A673 (cell line): ENCODE data around the gene CNIH2. TPM values are rescaled to one million over a fixed set of nuclear protein-coding genes. Genes with fewer than 3 reads are reported as not detected.

Source experiments
- BruUV-seq: library from RNA; stranded (reverse); fragments of 400-500 nt; replicated peaks from 2 replicates; lab custom pipeline; 2021; lab: Mats Ljungman, UMichigan
- CTCF ChIA-PET: fragments of 300-600 bp; sonication (Branson Sonifier 250); formaldehyde crosslinking; loops from one replicate; lab custom pipeline; 2022; ENCODE audit warnings: antibody characterized with exemption; lab: Charles Lee
- POLR2A ChIA-PET: fragments of 300-600 bp; sonication (Branson Sonifier 250); formaldehyde crosslinking; loops from one replicate; lab custom pipeline; 2022; ENCODE audit warnings: antibody characterized with exemption; ENCODE audit not compliant: low non-redundant PET; lab: Charles Lee
- DNase-seq: peaks from one replicate; pipeline ENCODE4 v3.0.0-alpha.2; 2015; ENCODE audit warnings: low spot score
- H3K27ac ChIP-seq: fragments of 200-600 bp; sonication (generic); 2 replicates; pipeline ENCODE4 v1.5.1; 2016; ENCODE audit warnings: mixed run types, low read depth, mild to moderate bottlenecking, mixed read lengths, antibody characterized with exemption, low read length; ENCODE audit not compliant: poor library complexity, severe bottlenecking
- H3K27me3 ChIP-seq: fragments of 200-600 bp; sonication (generic); replicated peaks from 2 replicates; pipeline ENCODE4 v1.6.1; 2017; ENCODE audit warnings: mixed run types, low read depth, mild to moderate bottlenecking, mixed read lengths, antibody characterized with exemption, low read length; ENCODE audit not compliant: insufficient read depth, poor library complexity
- H3K36me3 ChIP-seq: fragments of 200-600 bp; sonication (generic); 2 replicates; pipeline ENCODE4 v1.6.1; 2016; ENCODE audit warnings: mixed run types, mild to moderate bottlenecking, mixed read lengths, antibody characterized with exemption, low read length; ENCODE audit not compliant: insufficient read depth, poor library complexity, severe bottlenecking
- H3K4me1 ChIP-seq: fragments of 200-600 bp; sonication (generic); 2 replicates; pipeline ENCODE4 v1.6.1; 2017; ENCODE audit warnings: mixed run types, mild to moderate bottlenecking, mixed read lengths, antibody characterized with exemption, low read length; ENCODE audit not compliant: insufficient read depth, poor library complexity, severe bottlenecking
- H3K4me3 ChIP-seq: fragments of 200-600 bp; sonication (generic); 2 replicates; pipeline ENCODE4 v1.5.1; 2016; ENCODE audit warnings: low read depth, mixed run types, mild to moderate bottlenecking, mixed read lengths, low read length; ENCODE audit not compliant: poor library complexity, severe bottlenecking
- H3K9me3 ChIP-seq: fragments of 200-600 bp; sonication (generic); 2 replicates; pipeline ENCODE4 v1.6.1; 2016; ENCODE audit warnings: mixed run types, low read depth, mild to moderate bottlenecking, mixed read lengths, antibody characterized with exemption, low read length; ENCODE audit not compliant: poor library complexity, severe bottlenecking
- EZH2 ChIP-seq: fragments of 200-600 bp; sonication (generic); IDR thresholded peaks from 2 replicates; pipeline ENCODE4 v1.6.1; 2017; ENCODE audit warnings: borderline replicate concordance, low read depth, mild to moderate bottlenecking, mixed read lengths, antibody characterized with exemption, low read length; ENCODE audit not compliant: poor library complexity, severe bottlenecking
- intact Hi-C: fragments of 100-400 bp; cut with micrococcal nuclease; formaldehyde crosslinking; loops from one replicate; pipeline ENCODE4 v1.10.0; 2022; ENCODE audit not compliant: unreplicated experiment
- total RNA-seq: library from RNA; stranded (reverse); gene quantifications from 2 replicates; pipeline ENCODE4 v1.2.3, GENCODE V29; 2021
- TF ChIP-seq, protein P1 (sequence below): fragments of 300-800, 200-600 bp; sonication (generic); conservative IDR thresholded peaks from 2 replicates; pipeline ENCODE4 v1.5.1; 2017; ENCODE audit warnings: low read depth, mild to moderate bottlenecking, antibody characterized with exemption, low read length, moderate library complexity, mixed read lengths

CNIH2 gene
- total RNA-seq, 1 experiment from 2014 or later: 13.7 TPM

DNA sequence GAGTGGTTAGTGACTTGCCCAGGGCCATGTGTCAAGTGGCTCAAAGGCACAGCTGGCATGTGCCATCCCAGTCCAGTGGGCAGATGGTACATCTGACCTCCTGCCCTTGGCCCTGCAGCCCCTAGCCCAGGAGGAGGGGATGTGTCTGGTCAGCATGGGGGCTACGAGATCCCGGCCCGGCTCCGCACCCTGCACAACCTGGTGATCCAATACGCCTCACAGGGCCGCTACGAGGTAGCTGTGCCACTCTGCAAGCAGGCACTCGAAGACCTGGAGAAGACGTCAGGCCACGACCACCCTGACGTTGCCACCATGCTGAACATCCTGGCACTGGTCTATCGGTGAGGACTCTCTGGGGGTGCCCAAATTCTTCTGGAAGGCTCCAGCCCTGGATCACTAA lies 15.3 kb upstream of the CNIH2 start:
- DNase-seq: no peak
- Histone ChIP-seq H3K27ac (no peak overlapping the region), H3K4me1 (peaks cover 12% of the 10 kb centered on the region), H3K9me3 (no peaks in the 10 kb centered on the region), H3K36me3 (peaks cover 57% of the 10 kb centered on the region), H3K4me3 (no peak overlapping the region), H3K27me3 (no peaks in the 10 kb centered on the region)
- CTCF ChIA-PET: no interaction called here
- POLR2A ChIA-PET: no interaction called here
- intact Hi-C loops: no loop called here
- no peak for TF ChIP-seq EZH2
- TF ChIP-seq, protein P1, sequence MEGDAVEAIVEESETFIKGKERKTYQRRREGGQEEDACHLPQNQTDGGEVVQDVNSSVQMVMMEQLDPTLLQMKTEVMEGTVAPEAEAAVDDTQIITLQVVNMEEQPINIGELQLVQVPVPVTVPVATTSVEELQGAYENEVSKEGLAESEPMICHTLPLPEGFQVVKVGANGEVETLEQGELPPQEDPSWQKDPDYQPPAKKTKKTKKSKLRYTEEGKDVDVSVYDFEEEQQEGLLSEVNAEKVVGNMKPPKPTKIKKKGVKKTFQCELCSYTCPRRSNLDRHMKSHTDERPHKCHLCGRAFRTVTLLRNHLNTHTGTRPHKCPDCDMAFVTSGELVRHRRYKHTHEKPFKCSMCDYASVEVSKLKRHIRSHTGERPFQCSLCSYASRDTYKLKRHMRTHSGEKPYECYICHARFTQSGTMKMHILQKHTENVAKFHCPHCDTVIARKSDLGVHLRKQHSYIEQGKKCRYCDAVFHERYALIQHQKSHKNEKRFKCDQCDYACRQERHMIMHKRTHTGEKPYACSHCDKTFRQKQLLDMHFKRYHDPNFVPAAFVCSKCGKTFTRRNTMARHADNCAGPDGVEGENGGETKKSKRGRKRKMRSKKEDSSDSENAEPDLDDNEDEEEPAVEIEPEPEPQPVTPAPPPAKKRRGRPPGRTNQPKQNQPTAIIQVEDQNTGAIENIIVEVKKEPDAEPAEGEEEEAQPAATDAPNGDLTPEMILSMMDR: no peak
- BruUV-seq: no TSS peak

DNA sequence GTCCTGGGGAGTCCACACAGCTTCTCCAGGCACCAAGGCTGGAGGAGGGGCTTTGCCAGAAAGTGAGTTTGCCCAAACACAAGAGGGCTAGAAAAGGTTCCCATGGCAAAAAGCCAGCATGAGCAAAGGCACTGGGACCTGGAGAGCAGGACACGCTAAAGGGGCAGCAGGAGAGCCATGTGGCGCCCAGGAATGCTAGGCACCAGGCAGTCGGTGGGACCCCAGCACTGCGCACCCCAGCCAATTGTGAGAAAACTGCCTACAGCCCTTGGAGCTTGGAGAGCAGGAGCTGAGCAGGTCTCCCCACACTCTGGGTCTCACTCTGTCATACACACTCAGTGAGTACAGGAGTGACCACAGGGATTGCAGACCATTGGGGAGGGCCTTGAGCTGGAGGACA lies 14.7 kb upstream of the CNIH2 start:
- TF ChIP-seq, protein P1: no peak
- intact Hi-C loops: no loop called here
- no peak overlapping the region for H3K4me3 ChIP-seq
- no TSS peak for BruUV-seq
- ChIA-PET POLR2A (no interaction called here), CTCF (interaction anchor here (0.5 to 0.6 kb wide), 2 partner anchors 24 to 261 kb away, joined by 3 read pairs; partner anchors contain the start of gene EIF1AD)
- DNase-seq: no peak
- H3K9me3 ChIP-seq: no peaks in the 10 kb centered on the region
- H3K4me1 ChIP-seq: peaks cover 12% of the 10 kb centered on the region
- no peak overlapping the region for H3K27ac ChIP-seq
- peaks cover 57% of the 10 kb centered on the region for H3K36me3 ChIP-seq
- H3K27me3 ChIP-seq: no peaks in the 10 kb centered on the region

DNA sequence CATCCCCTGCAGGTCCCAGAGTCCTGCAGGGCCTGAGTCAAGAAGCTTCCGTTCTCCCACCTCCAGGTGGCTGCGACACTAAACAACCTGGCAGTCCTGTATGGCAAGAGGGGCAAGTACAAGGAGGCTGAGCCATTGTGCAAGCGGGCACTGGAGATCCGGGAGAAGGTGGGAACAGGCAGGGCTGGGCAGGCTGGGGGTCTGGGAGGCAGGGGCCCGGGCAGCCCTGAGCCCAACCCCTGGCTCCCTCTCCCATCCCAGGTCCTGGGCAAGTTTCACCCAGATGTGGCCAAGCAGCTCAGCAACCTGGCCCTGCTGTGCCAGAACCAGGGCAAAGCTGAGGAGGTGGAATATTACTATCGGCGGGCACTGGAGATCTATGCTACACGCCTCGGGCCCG lies 14.2 kb upstream of the CNIH2 start:
- intact Hi-C loops: no loop called here
- POLR2A ChIA-PET: no interaction called here
- peaks cover 8% of the 10 kb centered on the region for H3K4me1 ChIP-seq
- peaks cover 57% of the 10 kb centered on the region for H3K36me3 ChIP-seq
- no peak overlapping the region for H3K27ac ChIP-seq
- CTCF ChIA-PET: interaction anchor here (0.6 kb wide), 1 partner anchor 24 kb away, joined by 3 read pairs; no protein-coding TSS in a partner anchor
- no peaks in the 10 kb centered on the region for H3K9me3 ChIP-seq
- TF ChIP-seq, protein P1: no peak
- TF ChIP-seq EZH2: no peak
- H3K27me3 ChIP-seq: no peaks in the 10 kb centered on the region
- DNase-seq: no peak
- no TSS peak for BruUV-seq
- H3K4me3 ChIP-seq: no peak overlapping the region
